ENCODE results near the gene AGPAT3.

Gene AGPAT3

GRCh38 chr21:43940329-43941050 lies 75.5 kb downstream of the AGPAT3 start:
- no peak for DNase-seq

GRCh38 chr21:43942201-43942600 lies 77.2 kb downstream of the AGPAT3 start:
- no peak for DNase-seq

- DNase-seq: no peak
These were observed 77.6 kb downstream of the AGPAT3 start for GRCh38 chr21:43942621-43943020.

GRCh38 chr21:43943512-43944077 lies 78.6 kb downstream of the AGPAT3 start:
- no peak for DNase-seq

- no peak for DNase-seq
These were observed 79.1 kb downstream of the AGPAT3 start for GRCh38 chr21:43944078-43944633.

- no peak for DNase-seq
These were observed 79.7 kb downstream of the AGPAT3 start for GRCh38 chr21:43944757-43945156.

GRCh38 chr21:43948740-43949498 lies 83.9 kb downstream of the AGPAT3 start:
- no peak for DNase-seq

- DNase-seq: no peak
These were observed 84.6 kb downstream of the AGPAT3 start for GRCh38 chr21:43949499-43950208.

GRCh38 chr21:43950481-43950880 lies 85.5 kb downstream of the AGPAT3 start:
- no peak for DNase-seq

- no peak for DNase-seq
These were observed 85.9 kb downstream of the AGPAT3 start for GRCh38 chr21:43950936-43951335.

GRCh38 chr21:43951911-43952703 lies 87.1 kb downstream of the AGPAT3 start:
- DNase-seq: no peak

- no peak for DNase-seq
These were observed 88.0 kb downstream of the AGPAT3 start for GRCh38 chr21:43953021-43953420.

- DNase-seq: no peak
These were observed 89.0 kb downstream of the AGPAT3 start for GRCh38 chr21:43954042-43954441.

- no peak for DNase-seq
These were observed 89.9 kb downstream of the AGPAT3 start for GRCh38 chr21:43954896-43955295.

GRCh38 chr21:43956019-43956669 lies 91.1 kb downstream of the AGPAT3 start:
- no peak for DNase-seq

- DNase-seq: no peak
These were observed 91.6 kb downstream of the AGPAT3 start for GRCh38 chr21:43956670-43957035.

- DNase-seq: no peak
These were observed 92.1 kb downstream of the AGPAT3 start for GRCh38 chr21:43957128-43957571.

GRCh38 chr21:43957611-43958362 lies 92.8 kb downstream of the AGPAT3 start:
- no peak for DNase-seq

GRCh38 chr21:43958364-43959158 lies 93.5 kb downstream of the AGPAT3 start:
- no peak for DNase-seq
